Fibroblast of pulmonary artery (primary cell): ENCODE results near the gene RS1.
A peak's percentile ranks its signal among the peaks of the same experiment; 100 is the strongest.

ENCODE experiments used
- DNase-seq: peaks from one replicate; pipeline ENCODE4 v3.0.0-alpha.2; 2010; ENCODE audit warnings: low read depth
- H3K4me3 ChIP-seq: replicated peaks from 2 replicates; pipeline ENCODE4 v1.5.1; 2011; ENCODE audit warnings: low read depth, mild to moderate bottlenecking, control low read depth, low read length, moderate library complexity
- TF ChIP-seq, protein P1 (sequence below): IDR thresholded peaks from 2 replicates; pipeline ENCODE4 v1.5.1; 2011; ENCODE audit warnings: mild to moderate bottlenecking, control low read depth, low read length, inconsistent platforms; ENCODE audit errors: missing control alignments

The RS1 gene

DNA sequence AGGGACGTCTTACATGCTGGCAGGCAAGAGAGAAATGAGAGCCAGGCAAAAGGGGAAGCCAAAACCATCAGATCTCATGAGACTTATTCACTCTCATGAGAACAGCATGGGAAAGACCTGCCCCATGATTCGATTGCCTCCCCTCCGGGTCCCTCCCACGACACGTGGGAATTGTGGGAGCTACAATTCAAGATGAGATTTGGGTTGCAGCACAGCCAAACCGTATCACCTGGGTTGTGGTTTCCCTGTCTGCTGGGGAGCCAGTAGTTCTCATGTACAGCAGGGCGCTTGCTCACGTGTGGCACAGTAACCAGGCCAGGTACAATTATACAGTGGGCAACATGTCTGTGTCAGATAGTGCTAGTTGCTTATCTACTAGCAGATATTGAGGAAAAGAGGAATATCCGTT lies 11.1 kb upstream of the RS1 start:
- TF ChIP-seq, protein P1, sequence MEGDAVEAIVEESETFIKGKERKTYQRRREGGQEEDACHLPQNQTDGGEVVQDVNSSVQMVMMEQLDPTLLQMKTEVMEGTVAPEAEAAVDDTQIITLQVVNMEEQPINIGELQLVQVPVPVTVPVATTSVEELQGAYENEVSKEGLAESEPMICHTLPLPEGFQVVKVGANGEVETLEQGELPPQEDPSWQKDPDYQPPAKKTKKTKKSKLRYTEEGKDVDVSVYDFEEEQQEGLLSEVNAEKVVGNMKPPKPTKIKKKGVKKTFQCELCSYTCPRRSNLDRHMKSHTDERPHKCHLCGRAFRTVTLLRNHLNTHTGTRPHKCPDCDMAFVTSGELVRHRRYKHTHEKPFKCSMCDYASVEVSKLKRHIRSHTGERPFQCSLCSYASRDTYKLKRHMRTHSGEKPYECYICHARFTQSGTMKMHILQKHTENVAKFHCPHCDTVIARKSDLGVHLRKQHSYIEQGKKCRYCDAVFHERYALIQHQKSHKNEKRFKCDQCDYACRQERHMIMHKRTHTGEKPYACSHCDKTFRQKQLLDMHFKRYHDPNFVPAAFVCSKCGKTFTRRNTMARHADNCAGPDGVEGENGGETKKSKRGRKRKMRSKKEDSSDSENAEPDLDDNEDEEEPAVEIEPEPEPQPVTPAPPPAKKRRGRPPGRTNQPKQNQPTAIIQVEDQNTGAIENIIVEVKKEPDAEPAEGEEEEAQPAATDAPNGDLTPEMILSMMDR, result no peak
- H3K4me3 ChIP-seq, result no peak overlapping the region
- no peak for DNase-seq

DNA sequence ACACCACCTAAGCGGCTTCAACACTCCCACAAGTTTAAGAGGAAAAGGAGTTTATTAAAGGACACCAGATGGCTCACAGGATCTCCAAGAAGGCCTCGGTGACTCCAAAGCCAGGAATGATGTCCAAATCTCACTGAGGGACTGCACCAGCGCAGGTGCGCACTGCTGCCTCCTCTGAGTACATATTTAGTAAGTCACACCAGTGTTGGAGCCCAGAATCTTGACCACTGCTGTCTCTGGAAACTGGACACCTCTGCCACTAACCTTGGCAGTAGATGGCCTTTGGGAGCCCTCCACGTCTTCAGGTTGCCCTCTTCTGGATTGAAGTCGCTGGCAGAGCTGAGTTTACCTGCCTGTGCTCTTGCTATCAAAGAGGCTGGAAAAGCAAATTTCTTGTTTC lies 10.1 kb upstream of the RS1 start:
- TF ChIP-seq, protein P1, result no peak
- DNase-seq, result no peak
- H3K4me3 ChIP-seq, result no peak overlapping the region

DNA sequence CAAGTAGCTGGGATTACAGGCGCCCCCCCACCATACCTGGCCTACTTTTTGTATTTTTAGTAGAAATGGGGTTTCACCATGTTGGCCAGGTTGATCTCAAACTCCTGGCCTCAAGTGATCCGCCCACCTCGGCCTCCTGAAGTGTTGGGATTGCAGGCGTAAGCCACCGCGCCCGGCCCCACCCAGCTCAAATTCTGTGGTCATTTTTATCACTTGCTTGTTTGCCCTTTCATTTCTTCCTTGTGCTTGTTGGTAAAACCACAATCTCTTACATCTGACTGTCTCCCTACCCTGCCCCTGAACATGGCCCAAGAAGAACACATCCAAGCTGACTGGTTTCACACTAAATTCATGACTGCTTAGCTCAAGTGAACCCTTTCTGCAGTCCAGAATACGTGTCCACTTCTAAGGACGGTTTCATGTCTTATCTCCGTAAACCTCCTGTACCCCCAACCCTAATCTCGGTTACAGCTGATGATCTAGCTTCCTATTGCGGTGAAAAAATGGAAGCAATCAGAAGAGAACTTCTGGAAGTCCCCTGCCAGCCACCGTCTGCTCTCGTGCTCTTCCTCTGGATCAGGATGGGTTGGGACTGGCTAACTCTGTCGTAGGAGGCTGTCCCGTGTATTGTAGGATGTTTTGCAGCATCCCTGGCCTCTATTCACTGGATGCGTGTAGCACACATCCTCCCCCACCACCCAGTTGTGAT lies 5.4 kb upstream of the RS1 start:
- TF ChIP-seq, protein P1, result no peak
- DNase-seq, result no peak
- no peak overlapping the region for H3K4me3 ChIP-seq

DNA sequence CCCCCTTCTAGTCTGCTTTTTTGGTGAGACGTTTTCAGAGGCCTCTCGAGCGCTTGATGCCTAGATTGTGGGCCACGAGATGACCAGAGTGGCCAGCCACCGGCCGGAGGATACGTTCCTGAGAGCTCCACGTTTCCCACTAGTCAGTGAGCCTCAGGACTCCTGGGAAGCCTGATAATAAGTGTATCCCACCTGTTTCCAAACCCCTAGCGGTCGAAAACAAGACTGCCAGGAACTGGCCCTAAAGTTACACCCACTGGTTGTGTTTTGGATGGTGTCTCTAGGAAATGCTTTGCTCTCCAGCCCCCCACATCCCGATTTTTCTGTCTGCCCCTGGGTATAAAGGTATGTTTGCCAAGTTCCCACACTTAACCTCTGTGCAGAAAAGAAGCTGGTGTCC lies 4.6 kb upstream of the RS1 start:
- no peak overlapping the region for H3K4me3 ChIP-seq
- TF ChIP-seq, protein P1, result peak; percentile 41
- peak; percentile 14 for DNase-seq

DNA sequence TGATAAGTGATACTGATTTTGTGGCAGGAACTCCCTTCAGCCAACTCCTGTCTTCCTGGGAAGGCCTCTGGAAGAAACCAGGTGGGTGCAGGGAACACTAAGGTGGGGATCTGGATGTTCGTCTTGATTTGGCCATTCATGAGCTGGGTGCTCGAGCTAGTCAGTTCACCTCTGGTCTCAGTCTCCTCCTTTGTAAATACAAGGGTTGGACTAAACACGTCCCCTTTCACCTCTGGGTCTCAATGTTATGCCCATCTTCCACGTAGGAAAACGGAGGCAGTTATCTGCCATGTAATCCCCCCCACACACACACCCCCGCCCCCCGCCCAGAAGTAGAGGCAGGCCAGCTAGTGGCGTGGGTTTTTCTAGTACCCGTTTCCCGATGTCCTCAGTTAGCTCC lies 4.1 kb upstream of the RS1 start:
- DNase-seq, result no peak
- H3K4me3 ChIP-seq, result no peak overlapping the region
- TF ChIP-seq, protein P1, result no peak

DNA sequence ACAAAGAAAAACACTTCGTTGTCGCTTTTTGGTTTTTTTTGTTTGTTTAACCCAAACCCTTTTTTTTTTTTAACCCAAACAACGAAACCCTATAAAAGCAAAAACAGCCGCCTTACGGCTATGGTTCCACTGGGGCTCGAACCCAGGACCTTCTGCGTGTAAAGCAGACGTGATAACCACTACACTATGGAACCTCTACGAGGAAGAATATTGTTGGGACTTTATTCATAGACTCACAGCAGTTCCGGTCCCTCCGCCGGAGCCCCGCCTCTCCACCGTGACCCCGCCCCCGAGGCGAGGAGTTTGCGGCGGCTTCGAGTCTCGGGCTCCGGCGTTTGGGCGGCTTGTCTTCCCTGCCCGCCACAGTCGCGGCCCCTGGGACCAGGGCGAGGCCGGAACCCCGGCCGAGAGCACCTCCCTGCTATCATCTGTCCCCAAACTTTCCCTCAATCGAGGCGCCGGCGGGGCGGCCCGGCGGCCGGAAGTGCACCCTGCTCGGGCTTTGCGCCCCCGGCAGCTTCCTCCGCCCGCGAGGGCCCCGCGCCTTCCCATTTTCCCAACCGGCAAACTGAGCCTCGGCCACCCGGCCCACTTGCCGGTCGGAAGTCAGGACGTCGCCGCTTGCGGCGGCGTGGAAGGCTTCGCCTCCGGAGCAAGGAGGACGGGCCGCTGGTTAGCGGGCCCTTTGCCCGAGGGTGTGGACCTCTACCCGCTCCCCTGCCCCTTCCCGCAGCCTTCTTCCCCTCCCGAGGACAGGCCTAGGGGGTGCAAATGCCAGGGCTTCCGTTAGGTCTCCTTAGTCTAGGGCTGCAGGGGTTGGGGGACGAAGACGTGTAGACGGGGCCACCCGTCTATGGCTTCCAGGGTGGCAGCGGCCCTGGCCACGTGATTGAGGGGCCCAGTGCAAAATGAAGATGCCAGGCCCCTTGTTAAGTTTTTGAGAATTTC lies 3.2 kb upstream of the RS1 start:
- peak overlapping the region; percentile 58 for H3K4me3 ChIP-seq
- DNase-seq, result peak; percentile 76
- TF ChIP-seq, protein P1, result no peak

DNA sequence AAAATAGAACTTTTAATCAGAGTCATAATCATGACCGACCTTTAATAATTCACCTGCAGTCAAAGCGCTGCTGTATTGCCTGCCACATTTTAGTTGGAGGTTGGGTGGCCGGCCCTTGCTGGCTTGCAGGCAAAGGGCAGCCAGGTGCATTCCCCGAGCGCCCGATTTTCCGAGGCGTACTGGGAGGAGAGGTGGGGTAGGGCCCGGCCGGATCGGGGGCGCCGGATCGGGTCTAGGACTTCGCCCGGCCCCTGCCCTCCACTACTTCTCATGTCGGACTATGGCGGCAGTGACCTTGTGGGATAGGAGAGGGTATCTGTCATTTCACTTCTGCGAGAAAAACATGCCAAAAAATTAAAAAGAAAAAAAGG lies 2.5 kb upstream of the RS1 start:
- no peak for DNase-seq
- TF ChIP-seq, protein P1, result no peak
- peak overlapping the region; percentile 58 for H3K4me3 ChIP-seq
